SHP77 treated with DMSO at 0.1 percent for 48 hours (cell line): ENCODE data around the gene ODF2L.

Source experiments
- DNase-seq: peaks from one replicate; lab custom pipeline; 2025; lab: John Stamatoyannopoulos, UW

ODF2L gene

GRCh38 chr1:86395751-86396497 lies at the start of gene ODF2L:
Gene ODF2L, minus strand, starts transcription at chr1:86396323. Its CDS starts 9,296 bp downstream, at chr1:86387027.
- DNase-seq = peak; percentile 81

- no peak for DNase-seq
Measured at GRCh38 chr1:86445919-86446318, 49.8 kb upstream of the ODF2L start.

GRCh38 chr1:86441997-86442396 lies 45.9 kb upstream of the ODF2L start:
- no peak for DNase-seq

GRCh38 chr1:86441581-86441980 lies 45.5 kb upstream of the ODF2L start:
- no peak for DNase-seq

GRCh38 chr1:86436041-86436440 lies 39.9 kb upstream of the ODF2L start:
- no peak for DNase-seq

GRCh38 chr1:86435327-86435726 lies 39.2 kb upstream of the ODF2L start:
- no peak for DNase-seq

- no peak for DNase-seq
Measured at GRCh38 chr1:86434059-86434458, 37.9 kb upstream of the ODF2L start.

GRCh38 chr1:86430376-86430775 lies 34.3 kb upstream of the ODF2L start:
- DNase-seq = no peak

- no peak for DNase-seq
Measured at GRCh38 chr1:86429835-86430234, 33.7 kb upstream of the ODF2L start.

- DNase-seq = no peak
Measured at GRCh38 chr1:86429122-86429725, 33.1 kb upstream of the ODF2L start.

- no peak for DNase-seq
Measured at GRCh38 chr1:86423873-86424272, 27.8 kb upstream of the ODF2L start, which contains the start of gene CLCA2. Gene CLCA2, plus strand, starts transcription at chr1:86424171. Its CDS starts 77 bp downstream, at chr1:86424248.

GRCh38 chr1:86423473-86423872 lies 27.4 kb upstream of the ODF2L start:
- DNase-seq = no peak

GRCh38 chr1:86421601-86422280 lies 25.6 kb upstream of the ODF2L start:
- DNase-seq = no peak

- no peak for DNase-seq
Measured at GRCh38 chr1:86419277-86419903, 23.3 kb upstream of the ODF2L start.

GRCh38 chr1:86416343-86416742 lies 20.2 kb upstream of the ODF2L start:
- DNase-seq = no peak

GRCh38 chr1:86410879-86411278 lies 14.8 kb upstream of the ODF2L start:
- no peak for DNase-seq

GRCh38 chr1:86409416-86410021 lies 13.4 kb upstream of the ODF2L start:
- DNase-seq = no peak

GRCh38 chr1:86396498-86396890 lies 371 bp upstream of the ODF2L start:
- DNase-seq = no peak

GRCh38 chr1:86394416-86394815 lies 1.7 kb downstream of the ODF2L start:
- no peak for DNase-seq

- no peak for DNase-seq
Measured at GRCh38 chr1:86389307-86389706, 6.8 kb downstream of the ODF2L start.

- DNase-seq = no peak
Measured at GRCh38 chr1:86388777-86389176, 7.3 kb downstream of the ODF2L start.
